ENCODE measurements around the gene OPN3.

Gene OPN3

DNA sequence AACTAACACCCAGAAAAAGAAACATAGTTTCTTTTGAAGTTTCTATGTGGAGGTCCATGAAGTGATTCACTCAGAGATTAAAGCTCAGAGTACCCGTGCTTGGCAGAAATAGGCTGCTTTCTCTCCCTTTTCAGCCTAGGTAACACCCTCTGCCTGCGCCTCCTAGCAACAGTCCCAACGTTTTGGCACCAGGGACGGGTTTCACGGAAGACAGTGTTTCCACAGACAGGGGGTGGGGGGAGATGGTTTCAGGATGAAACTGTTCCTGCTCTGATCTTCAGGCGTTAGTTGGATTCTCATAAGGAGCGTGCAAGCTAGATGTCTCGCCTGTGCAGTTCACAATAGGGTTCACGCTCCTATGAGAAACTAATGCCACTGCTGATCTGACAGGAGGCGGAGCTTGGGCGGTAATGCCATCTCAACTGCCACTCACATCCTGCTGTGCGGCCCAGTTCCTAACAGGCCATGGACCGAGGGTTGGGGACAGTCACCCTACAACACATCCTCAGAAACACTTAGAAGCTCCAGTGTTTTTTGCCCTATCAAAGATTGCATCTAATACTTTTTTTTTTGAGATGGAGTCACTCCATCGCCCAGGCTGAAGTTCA, 53.2 kb downstream of the OPN3 start:
- no peak for DNase-seq

DNA sequence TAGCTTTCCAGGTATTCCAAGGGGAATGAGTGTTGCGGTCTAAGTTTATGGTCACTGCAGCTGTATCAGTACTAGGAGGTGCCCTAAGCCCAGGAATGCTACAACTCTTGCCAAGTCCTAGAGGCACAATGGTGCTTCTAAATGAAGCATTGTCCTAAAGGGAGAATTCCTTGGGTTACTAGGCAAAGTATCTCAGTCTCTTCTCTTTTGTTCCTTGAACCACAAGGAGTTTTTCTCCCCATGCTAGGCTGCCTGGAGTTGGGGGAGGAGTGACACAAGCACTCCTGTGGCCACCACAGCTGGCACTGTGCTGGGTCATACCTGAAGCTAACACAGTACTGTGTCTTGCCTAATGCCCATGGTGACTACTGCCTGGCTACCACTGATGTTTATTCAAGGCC, 57.2 kb downstream of the OPN3 start:
- no peak for DNase-seq

DNA sequence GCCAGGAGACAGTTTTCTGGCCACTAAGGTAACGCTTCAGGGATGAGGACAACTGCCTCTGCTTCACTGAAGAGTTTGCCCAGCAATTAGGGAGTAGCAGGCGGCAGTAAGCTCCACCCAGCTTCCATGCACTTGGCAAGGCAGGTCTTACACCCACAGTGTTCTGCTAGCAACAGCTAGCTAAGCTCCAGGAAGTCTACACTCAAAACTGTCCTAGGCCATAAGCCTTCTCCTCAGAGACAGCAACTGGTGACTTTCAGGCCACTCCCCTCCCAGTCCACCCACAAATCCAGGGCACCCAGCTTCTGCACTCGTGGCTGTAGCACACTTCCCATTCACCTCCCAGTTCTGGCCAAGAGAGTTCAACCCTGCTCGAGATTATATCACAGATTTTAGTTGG, 60.7 kb downstream of the OPN3 start:
- DNase-seq: no peak

DNA sequence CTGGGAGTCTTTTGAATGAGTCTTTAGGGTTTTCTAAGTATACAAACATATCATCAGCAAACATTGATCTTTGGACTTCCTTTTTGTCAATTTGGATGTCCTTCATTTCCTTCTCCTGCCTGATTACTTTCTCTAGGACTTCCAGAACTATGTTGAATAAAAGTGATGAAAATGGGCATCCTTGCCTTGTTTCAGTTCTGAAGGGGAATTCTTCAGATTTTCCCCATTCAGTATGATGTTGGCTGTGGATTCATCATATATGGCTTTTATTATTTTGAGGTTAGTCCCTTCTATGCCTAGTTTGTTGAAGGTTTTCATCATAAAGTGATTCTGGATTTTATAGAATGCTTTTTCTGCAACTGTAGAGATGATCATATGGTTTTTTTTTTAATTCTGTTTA, 66.0 kb downstream of the OPN3 start:
- DNase-seq: no peak

DNA sequence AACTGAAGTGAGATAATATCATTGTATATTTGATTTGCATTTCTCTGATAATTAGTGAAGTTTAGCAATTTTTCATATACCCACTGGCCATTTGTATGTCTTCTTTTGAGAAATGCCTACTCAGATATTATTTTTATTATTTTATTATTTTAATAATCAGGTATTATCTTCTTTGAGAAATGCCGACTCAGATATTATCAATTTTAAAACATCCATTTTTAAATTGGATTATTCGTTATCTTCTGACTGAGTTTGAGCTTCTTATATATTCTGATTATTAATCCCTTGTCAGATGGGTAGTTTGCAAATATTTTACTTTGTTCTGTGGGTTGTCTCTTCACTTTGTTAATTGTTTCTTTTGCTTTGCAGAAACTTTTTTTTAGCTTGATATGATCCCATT, 70.3 kb downstream of the OPN3 start:
- DNase-seq: no peak

DNA sequence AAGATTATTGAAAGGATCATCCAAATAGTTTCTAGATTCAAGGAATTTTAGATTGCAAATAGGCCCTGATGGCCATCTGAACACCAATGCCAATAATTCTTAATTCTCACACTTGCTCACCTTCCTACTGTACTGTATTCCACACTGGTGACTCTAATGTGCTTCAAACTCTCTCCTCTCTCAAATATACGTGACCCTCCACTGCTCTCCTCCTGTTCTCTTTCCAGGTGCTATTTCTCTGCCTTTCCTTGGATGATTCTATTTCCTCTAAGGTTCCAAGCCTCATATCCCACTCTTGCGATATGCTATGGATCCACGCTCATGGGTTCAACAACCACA, 79.4 kb downstream of the OPN3 start:
- DNase-seq: no peak

DNA sequence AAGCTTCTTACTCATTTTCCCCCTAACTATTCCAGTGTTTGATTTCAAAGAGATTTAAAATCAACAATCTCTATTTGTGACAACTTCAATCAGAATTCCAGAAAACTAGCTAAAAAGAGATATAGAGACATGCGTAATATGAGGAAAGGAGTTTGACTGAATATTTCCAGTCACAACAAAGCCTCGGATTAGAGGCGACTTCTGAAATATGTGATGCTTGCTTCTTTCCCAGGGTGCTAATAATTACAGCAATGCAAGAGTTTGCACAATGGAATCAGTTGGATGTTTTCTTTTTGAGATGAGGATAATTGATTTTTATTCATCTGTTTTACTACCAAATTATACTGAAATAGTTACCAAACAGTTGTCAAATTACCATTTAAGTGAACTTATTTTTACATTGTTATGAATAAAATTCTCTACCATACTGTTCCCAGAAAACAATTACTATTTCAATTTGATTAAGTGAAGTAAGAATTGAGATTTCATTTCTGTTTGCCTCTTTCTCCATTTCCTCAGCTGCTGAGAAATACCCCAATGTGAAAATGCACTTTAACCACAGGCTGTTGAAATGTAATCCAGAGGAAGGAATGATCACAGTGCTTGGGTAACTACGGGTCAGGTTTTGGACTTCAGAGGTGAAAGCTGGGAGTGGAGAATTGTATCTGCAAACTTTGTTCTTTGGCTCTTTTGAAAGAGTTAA, 79.9 kb downstream of the OPN3 start:
- no peak for DNase-seq

DNA sequence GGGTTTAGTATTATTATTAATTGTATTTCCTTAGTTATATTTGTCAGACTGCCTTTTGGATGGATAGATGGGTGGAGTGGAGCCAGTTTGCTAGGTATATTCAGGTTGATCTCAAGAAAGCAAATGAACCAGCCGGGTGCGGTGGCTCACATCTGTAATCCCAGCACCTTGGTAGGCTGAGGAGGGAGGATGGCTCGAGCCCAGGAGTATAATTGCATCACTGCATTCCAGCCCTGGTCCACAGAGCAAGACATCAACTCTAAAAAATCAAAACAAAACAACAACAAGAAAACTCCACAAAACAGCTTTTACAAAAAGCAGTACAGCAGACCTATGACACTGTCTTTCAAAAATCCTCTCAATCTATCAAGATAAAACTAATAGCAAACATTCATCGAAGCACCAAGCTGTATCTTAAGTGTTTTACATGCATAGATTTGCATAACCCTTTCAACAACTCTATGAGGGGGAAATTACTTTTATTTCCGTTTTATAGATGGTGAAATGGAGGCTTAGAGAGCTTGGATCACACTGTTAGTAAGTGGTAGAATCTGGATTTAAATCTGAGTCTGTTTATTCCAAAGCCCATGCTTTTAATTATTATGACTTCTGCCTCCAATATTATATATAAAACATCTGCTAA, 82.5 kb downstream of the OPN3 start:
- no peak for DNase-seq

DNA sequence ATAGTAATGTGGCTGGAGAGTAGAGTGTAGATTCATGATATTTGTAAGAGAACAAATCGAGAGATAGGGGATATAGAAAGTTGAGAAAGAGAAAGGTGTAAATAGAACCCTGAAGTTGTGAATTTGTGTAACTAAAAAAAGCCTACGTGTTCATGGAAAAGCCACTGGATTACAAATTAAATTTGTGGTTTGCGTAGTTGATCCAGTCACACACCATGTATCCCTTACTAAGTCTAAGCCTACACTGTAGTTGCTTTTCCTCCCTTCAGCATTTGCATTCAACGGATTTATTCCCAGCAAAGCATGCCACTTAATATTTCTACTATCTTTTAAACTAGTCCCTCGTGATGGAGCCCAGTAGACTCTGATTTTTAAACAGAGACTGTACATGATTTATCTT, 83.1 kb downstream of the OPN3 start:
- no peak for DNase-seq

DNA sequence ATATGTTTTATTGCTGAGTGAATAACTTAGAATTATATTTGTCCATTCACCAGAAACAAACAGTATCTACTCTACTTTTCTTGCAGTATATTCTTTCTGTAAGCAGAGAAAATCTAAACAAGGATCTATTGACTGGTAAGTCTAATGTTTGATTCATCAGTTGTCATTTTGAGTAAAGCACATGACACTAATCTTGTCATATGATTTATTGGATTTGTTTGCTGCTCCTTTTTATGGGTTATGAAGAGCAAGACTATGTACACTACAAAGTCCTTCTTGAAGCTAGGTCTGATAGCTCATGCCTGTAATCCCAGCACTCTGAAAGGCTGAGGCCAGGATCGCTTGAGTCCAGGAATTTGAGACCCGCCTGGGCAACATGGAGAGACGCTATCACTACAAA, 84.6 kb downstream of the OPN3 start:
- DNase-seq: no peak

DNA sequence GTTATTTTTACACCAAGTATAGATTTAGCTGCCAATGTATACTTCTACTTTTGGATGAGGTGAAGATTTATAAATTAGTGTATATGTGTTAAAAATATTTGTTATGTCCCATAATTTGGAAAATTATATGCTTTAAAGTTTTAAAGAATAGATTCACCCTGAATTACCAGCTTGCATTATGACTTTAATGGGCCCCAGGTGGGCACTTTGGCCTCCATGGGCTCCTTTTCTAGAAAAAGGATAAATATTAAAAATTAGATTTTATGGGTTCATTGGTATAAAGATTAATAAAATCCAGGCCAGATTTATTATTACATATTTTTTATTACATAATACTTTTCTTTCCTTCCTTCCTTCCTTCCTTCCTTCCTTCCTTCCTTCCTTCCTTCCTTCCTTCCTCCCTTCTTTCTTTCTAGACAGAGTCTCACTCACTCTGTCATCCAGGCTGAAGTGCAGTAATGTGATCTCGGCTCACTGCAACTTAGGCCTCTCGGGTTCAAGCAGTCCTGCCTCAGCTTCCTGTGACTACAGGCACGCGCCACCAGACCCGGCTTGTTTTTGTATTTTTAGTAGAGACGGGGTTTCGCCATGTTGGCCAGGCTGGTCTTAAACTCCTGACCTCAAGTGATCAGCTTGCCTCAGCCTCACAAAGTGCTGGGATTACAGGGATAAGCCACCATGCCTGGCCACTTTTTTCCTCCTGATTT, 86.1 kb downstream of the OPN3 start:
- DNase-seq: no peak

DNA sequence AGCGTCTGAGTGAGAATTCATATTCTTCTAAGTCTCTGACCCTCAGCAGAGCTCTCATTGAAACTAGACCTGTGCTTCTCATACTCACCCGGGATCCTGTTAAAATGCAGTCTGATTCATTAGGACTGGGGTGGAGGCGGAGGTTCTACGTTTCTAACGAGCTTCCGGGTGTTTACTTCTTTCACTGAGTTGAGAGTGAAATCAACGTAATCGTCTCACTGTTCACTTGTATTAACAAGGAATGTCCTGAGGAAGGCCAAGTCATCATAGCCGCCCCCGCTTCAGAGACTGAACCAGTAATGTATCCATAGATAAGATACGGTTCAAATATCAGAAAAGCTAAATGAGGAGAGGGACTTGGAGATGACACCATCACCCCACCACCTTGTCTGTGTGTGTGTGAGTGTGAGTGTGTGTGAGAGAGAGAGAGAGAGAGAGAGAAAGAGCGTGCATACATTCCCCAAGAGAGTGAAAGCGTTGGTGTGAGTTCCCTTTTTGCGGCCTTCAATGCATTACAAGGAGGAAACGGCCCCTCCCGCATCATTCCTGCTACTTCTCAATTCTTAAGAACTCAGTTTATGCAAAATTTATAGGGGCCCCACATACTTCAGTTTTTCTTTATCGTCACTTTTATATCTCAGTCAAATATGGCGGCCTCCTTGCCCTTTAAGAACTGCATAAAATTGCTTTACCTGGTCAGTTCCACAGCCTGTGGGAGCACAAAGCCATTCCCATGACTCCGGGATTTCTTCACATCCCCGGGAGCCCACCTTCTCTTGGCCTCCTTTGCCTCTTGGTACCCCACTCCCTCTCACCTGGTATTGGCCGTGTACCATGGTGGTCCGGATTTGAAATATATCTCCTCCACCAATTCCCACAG, 88.2 kb downstream of the OPN3 start:
- DNase-seq: no peak

DNA sequence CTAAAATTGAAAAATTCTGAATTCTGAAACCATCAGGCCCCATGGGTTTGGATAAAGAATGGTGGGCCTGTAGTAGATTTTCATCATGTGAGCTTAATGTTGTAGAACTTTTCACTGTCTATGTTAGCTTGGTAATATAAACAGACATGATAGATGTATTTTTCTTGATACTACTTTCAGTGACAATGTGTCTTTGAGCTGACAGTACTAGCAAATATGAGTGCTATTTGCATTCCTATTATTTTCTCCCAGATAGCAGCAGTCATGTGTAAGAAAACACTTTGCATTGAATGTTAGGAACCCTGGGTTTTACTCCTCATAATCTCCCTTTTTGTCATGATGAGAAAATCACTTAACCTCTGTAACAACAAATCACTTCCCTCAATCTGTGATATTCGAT, 89.9 kb downstream of the OPN3 start:
- DNase-seq: no peak

DNA sequence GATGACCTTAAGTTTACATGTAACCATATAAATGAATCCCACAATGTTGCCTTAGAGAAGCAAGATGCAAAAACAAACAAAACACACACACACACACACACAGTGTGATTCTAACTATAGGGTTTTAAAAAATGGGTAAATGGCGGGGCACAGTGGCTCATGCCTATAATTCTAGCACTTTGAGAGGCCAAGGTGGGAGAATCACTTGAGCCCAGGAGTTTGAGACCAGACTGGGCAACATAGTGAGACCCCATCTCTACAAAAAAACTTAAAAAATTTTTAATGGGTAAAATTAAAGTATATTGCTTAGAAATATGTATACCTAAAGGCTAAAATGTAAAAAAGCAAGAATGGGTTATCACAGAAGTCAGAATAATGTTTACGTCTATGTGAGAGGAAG, 92.2 kb downstream of the OPN3 start:
- DNase-seq: no peak
